ENCODE data around the gene OST4.

OST4 gene

DNA sequence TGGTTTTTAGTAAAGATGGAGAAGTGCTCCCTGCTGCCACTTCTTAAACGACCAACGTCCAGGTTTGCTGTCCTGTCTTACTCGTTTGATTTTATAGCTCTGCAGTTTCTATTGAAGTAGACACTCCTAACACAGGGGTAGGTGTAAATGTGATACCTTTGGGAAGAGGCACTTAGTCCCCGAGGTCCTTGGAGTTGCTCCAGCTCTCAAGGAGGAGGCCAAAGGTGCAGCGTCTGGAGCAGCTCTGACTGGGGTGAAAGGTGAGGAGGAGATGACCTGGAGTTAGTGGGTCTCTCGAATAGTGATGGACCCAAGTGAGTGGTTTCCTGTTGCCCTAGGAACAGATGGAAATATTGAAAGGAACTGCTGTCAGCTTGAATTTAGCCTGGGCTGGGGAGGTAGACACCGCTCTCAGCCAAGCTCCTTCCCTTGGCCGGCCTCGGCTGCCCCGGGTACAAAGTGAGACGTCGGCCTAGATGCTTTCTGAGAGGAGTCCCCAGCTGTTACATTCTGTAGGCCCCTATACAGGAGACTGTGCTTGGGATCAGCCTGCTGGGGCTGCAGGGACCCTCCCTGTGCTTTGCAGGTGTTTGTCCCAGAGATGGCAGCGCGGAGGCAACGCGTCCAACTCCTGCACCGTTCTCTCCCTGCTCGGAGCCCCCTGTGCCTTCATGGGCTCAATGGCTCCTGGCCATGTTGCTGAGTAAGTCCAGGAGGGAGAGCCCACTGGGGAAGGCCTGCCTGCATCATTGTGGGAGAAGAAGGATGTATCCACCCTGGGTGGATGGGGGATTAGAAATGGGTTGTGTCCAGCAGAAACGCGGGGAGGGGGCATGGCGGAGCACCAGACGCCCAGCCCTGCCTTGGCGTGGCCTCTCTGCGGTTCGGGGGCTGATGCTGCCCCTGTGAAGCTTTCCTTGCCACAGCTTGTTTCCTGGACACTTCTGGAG is 20.6 kb upstream of the OST4 start:
- H3K36me3 ChIP-seq (ENCODE audit: control insufficient read depth, insufficient read depth, low read length, severe bottlenecking), result no peaks in the 10 kb centered on the region
- DNase-seq (ENCODE audit: low read depth), result no peak
- H3K27me3 ChIP-seq (replicated peaks; ENCODE audit: control insufficient read depth, insufficient read depth, low read length), result no peaks in the 10 kb centered on the region
- no peak overlapping the region for H3K9ac ChIP-seq (ENCODE audit: low read length)
- H3K9me3 ChIP-seq (ENCODE audit: control insufficient read depth, low read length), result no peaks in the 10 kb centered on the region
- no peak overlapping the region for H3K4me3 ChIP-seq (ENCODE audit: low read length)
- peaks cover 17% of the 10 kb centered on the region for H3K4me1 ChIP-seq (ENCODE audit: control insufficient read depth, insufficient read depth, low read length)

GRCh38 chr2:27089111-27089954 is 17.9 kb upstream of the OST4 start:
- Histone ChIP-seq H3K9me3 (ENCODE audit: control insufficient read depth, low read length) (no peaks in the 10 kb centered on the region), H3K4me3 (ENCODE audit: low read length) (no peak overlapping the region), H3K9ac (ENCODE audit: low read length) (no peak overlapping the region), H3K4me1 (ENCODE audit: control insufficient read depth, insufficient read depth, low read length) (peaks cover 14% of the 10 kb centered on the region), H3K27me3 (replicated peaks; ENCODE audit: control insufficient read depth, insufficient read depth, low read length) (no peaks in the 10 kb centered on the region), H3K36me3 (ENCODE audit: control insufficient read depth, insufficient read depth, low read length, severe bottlenecking) (no peaks in the 10 kb centered on the region)
- DNase-seq (ENCODE audit: low read depth), result no peak

- no peaks in the 10 kb centered on the region for H3K36me3 ChIP-seq (ENCODE audit: control insufficient read depth, insufficient read depth, low read length, severe bottlenecking)
Observed at GRCh38 chr2:27088634-27089033, 17.2 kb upstream of the OST4 start.

DNA sequence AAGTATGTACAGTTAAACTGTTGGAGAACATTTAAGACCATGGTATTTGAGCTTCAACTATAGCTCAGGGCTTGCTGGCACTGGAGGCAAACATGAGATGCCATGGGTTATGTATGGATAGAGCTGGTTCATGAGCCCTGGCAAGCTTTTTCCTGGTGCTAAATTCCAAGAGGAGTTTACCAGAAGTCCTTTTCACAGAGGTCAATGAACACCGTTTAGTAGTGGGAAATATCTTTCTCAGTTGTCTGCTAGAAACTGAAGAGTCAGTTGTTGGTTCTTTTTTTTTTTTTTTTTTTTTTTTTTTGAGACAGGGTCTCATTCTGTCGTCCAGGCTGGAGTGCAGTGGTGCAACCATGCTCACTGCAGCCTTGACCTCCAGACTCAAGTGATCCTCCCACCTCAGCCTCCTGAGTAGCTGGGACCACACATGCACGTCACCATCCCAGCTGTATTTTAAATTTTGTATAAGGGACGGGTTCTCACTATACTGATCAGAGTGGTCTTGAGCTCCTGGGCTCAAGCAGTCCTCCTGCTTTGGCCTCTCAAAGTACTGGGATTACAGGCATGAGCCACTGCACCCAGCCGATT is 16.5 kb upstream of the OST4 start:
- Histone ChIP-seq H3K9me3 (ENCODE audit: control insufficient read depth, low read length) (no peaks in the 10 kb centered on the region), H3K9ac (ENCODE audit: low read length) (no peak overlapping the region), H3K4me3 (ENCODE audit: low read length) (no peak overlapping the region), H3K36me3 (ENCODE audit: control insufficient read depth, insufficient read depth, low read length, severe bottlenecking) (no peaks in the 10 kb centered on the region), H3K27me3 (replicated peaks; ENCODE audit: control insufficient read depth, insufficient read depth, low read length) (no peaks in the 10 kb centered on the region), H3K4me1 (ENCODE audit: control insufficient read depth, insufficient read depth, low read length) (peaks cover 14% of the 10 kb centered on the region)
- no peak for DNase-seq (ENCODE audit: low read depth)

More at GRCh38 chr2:27088634-27089033, 17.2 kb upstream of the OST4 start:
- Histone ChIP-seq H3K9me3 (ENCODE audit: control insufficient read depth, low read length) (no peaks in the 10 kb centered on the region), H3K4me3 (ENCODE audit: low read length) (no peak overlapping the region), H3K4me1 (ENCODE audit: control insufficient read depth, insufficient read depth, low read length) (peaks cover 14% of the 10 kb centered on the region), H3K9ac (ENCODE audit: low read length) (no peak overlapping the region), H3K27me3 (replicated peaks; ENCODE audit: control insufficient read depth, insufficient read depth, low read length) (no peaks in the 10 kb centered on the region)
- no peak for DNase-seq (ENCODE audit: low read depth)

DNA sequence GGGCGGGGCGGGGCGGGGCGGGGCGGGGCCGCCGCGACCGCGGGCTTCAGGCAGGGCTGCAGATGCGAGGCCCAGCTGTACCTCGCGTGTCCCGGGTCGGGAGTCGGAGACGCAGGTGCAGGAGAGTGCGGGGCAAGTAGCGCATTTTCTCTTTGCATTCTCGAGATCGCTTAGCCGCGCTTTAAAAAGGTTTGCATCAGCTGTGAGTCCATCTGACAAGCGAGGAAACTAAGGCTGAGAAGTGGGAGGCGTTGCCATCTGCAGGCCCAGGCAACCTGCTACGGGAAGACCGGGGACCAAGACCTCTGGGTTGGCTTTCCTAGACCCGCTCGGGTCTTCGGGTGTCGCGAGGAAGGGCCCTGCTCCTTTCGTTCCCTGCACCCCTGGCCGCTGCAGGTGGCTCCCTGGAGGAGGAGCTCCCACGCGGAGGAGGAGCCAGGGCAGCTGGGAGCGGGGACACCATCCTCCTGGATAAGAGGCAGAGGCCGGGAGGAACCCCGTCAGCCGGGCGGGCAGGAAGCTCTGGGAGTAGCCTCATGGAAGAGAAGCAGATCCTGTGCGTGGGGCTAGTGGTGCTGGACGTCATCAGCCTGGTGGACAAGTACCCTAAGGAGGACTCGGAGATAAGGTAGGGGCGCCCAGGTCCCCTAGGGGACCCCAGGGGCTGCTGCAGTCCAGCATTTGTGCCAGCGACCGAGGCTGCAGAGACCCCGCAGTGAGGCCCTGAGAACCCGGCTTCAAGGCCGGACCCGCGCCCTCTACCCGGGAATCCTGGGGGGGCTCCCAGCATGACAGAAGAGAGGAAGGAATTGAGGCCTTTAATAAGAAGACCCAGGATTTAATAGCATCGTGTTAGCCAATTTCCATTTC is 15.5 kb upstream of the OST4 start, which contains the start of gene KHK:
TSS of gene KHK (plus strand) at position 49 of the 870 bp plus-strand sequence. CDS start at position 537, 488 bp downstream.
- Histone ChIP-seq H3K27me3 (replicated peaks; ENCODE audit: control insufficient read depth, insufficient read depth, low read length) (no peaks in the 10 kb centered on the region), H3K4me3 (ENCODE audit: low read length) (peak within 1 kb of the TSS; percentile 82), H3K4me1 (ENCODE audit: control insufficient read depth, insufficient read depth, low read length) (peaks cover 14% of the 10 kb centered on the region), H3K9me3 (ENCODE audit: control insufficient read depth, low read length) (no peaks in the 10 kb centered on the region), H3K36me3 (ENCODE audit: control insufficient read depth, insufficient read depth, low read length, severe bottlenecking) (peaks cover 8% of the 10 kb centered on the region), H3K9ac (ENCODE audit: low read length) (peak within 1 kb of the TSS; percentile 90)
- no peak for DNase-seq (ENCODE audit: low read depth)

DNA sequence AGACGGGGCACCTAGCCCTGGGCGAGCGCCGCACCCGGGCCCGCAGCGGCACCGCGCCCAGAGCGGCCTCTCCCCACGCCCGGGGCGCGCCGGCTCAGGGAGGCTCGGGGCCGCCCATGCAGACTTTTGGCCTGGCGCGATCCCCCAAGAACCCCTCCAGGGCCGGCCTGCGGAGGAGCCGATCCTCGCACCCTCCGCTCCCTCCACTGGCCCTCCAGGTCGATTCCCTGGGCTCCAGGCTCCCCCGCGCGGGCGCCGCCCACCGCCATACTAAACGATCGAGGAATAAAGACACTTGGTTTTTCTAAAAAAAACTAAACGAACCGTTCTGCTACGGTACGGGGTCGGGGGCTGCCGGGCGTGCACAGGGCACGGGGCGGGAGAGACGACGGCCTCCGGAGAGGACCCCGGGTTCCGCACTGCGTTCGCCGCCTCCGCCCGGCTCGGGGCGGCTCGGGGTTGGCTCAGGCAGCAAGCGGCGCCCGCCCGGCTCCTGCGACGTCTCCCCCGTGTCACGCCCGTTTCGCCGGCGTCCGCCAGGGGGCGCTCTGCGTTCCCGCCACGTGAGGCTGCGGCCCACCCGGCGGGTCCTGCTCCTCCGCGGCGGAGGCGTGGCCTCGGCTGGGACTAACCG is 14.8 kb upstream of the OST4 start:
- peak; percentile 97 for DNase-seq (ENCODE audit: low read depth)
- Histone ChIP-seq H3K4me3 (ENCODE audit: low read length) (peak overlapping the region; percentile 82), H3K9ac (ENCODE audit: low read length) (peak overlapping the region; percentile 90), H3K36me3 (ENCODE audit: control insufficient read depth, insufficient read depth, low read length, severe bottlenecking) (peaks cover 10% of the 10 kb centered on the region), H3K9me3 (ENCODE audit: control insufficient read depth, low read length) (no peaks in the 10 kb centered on the region), H3K4me1 (ENCODE audit: control insufficient read depth, insufficient read depth, low read length) (peaks cover 19% of the 10 kb centered on the region), H3K27me3 (replicated peaks; ENCODE audit: control insufficient read depth, insufficient read depth, low read length) (no peaks in the 10 kb centered on the region)

DNA sequence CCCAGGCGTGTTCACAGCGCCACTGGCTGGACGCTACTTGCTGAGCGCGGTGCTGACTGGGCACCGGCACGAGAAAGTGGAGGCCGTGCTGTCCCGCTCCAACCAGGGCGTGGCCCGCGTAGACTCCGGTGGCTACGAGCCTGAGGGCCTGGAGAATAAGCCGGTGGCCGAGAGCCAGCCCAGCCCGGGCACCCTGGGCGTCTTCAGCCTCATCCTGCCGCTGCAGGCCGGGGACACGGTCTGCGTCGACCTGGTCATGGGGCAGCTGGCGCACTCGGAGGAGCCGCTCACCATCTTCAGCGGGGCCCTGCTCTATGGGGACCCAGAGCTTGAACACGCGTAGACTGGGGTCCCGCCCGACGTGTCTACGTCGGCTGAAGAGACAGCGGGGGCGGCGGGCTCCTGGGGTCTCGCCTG is 14.2 kb upstream of the OST4 start:
- Histone ChIP-seq H3K36me3 (ENCODE audit: control insufficient read depth, insufficient read depth, low read length, severe bottlenecking) (peaks cover 10% of the 10 kb centered on the region), H3K9ac (ENCODE audit: low read length) (peak overlapping the region; percentile 90), H3K4me1 (ENCODE audit: control insufficient read depth, insufficient read depth, low read length) (peaks cover 24% of the 10 kb centered on the region), H3K27me3 (replicated peaks; ENCODE audit: control insufficient read depth, insufficient read depth, low read length) (no peaks in the 10 kb centered on the region), H3K4me3 (ENCODE audit: low read length) (peak overlapping the region; percentile 82), H3K9me3 (ENCODE audit: control insufficient read depth, low read length) (no peaks in the 10 kb centered on the region)
- peak; percentile 41 for DNase-seq (ENCODE audit: low read depth)

DNA sequence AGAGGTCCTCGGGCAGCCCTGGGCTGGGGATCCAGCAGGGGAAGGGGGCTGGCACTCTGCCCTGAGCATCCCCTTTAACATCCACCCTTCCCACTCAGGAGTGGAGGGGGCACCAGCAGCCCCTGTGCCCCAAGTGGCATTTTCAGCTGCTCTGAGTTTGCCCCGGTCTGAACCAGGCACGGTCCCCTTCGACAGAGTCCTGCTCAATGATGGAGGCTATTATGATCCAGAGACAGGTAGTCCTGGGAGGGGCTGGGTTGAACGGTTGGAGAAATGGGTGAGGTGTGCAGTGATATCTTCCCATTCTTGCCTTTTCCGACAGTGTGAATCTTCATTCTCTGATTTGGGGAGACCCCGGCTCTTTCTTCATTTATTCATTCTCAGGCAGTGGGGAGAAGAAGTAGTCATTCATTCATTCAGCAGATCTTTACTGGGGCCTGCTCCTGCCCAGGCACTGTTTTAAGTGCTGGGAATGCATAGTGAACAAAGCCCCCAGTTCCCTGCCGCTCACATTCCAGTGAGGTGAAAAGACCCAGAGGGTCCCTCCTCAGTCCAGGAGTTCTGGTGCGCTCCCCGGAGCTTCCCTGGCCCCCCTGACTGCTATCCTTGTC is 13.7 kb upstream of the OST4 start:
- Histone ChIP-seq H3K36me3 (ENCODE audit: control insufficient read depth, insufficient read depth, low read length, severe bottlenecking) (peaks cover 10% of the 10 kb centered on the region), H3K9ac (ENCODE audit: low read length) (peak overlapping the region; percentile 90), H3K4me1 (ENCODE audit: control insufficient read depth, insufficient read depth, low read length) (peaks cover 30% of the 10 kb centered on the region), H3K9me3 (ENCODE audit: control insufficient read depth, low read length) (no peaks in the 10 kb centered on the region), H3K27me3 (replicated peaks; ENCODE audit: control insufficient read depth, insufficient read depth, low read length) (no peaks in the 10 kb centered on the region), H3K4me3 (ENCODE audit: low read length) (peak overlapping the region; percentile 82)
- DNase-seq (ENCODE audit: low read depth), result no peak

- Histone ChIP-seq H3K4me3 (ENCODE audit: low read length) (no peak overlapping the region), H3K9me3 (ENCODE audit: control insufficient read depth, low read length) (no peaks in the 10 kb centered on the region), H3K36me3 (ENCODE audit: control insufficient read depth, insufficient read depth, low read length, severe bottlenecking) (peaks cover 10% of the 10 kb centered on the region), H3K4me1 (ENCODE audit: control insufficient read depth, insufficient read depth, low read length) (peaks cover 36% of the 10 kb centered on the region), H3K9ac (ENCODE audit: low read length) (no peak overlapping the region), H3K27me3 (replicated peaks; ENCODE audit: control insufficient read depth, insufficient read depth, low read length) (no peaks in the 10 kb centered on the region)
- no peak for DNase-seq (ENCODE audit: low read depth)
Observed at GRCh38 chr2:27084297-27085061, 13.0 kb upstream of the OST4 start.

Data from adipocyte (in vitro differentiated cells).